Measurements from ENCODE around the gene FIG4. TPM values are rescaled to one million over a fixed set of nuclear protein-coding genes. Genes with fewer than 3 reads are reported as not detected.

Gene FIG4
- total and polyA plus RNA-seq, 4 donors = 10.8 to 20.4 (median 15.5) TPM

DNA sequence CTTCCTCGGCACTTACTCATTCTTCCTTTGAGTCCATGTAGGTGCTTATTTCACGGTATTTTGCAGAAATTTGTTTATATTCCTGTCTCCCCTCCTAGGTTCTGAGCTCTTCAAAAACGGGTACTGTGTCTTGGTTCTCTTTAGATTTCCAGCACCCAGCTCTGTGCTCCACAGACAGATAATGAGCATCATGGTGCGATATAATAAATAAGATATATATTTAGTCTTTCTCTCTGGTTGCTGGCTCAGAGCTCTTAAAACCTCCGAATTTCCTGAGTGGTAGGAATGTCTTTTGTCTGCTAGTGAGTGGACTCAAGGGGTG lies 179.0 kb downstream of the FIG4 start:
- H3K27me3 ChIP-seq (ENCODE audit: control insufficient read depth in 3 of 3, insufficient read depth in 3 of 3, low read length in 2 of 3) = no peaks in the 10 kb centered on the region
- no peaks in the 10 kb centered on the region for H3K36me3 ChIP-seq (ENCODE audit: control insufficient read depth in 4 of 4, insufficient read depth in 4 of 4, low read length in 4 of 4)
- ATAC-seq (ENCODE audit: insufficient read depth, low FRiP score) = no peak
- no peak for DNase-seq
- no peaks in the 10 kb centered on the region for H3K9me3 ChIP-seq (ENCODE audit: control insufficient read depth in 4 of 4, insufficient read depth in 3 of 4, low read length in 3 of 4)
- peaks cover 0 to 9% (median 3%) of the 10 kb centered on the region in 5 donors for H3K4me1 ChIP-seq (ENCODE audit: control insufficient read depth in 5 of 5, insufficient read depth in 5 of 5, low read length in 5 of 5)
- H3K9ac ChIP-seq (ENCODE audit: insufficient read depth in 1 of 2, low read length in 2 of 2) = no peak overlapping the region
- WGBS, 2 donors = 63 to 79% methylated on average over 5 of the region's 5 CpGs
- H3K27ac ChIP-seq (ENCODE audit: low read depth in 1 of 2, low read length in 1 of 2) = no peak overlapping the region
- no peak overlapping the region for H3K4me3 ChIP-seq
- TF ChIP-seq, protein P1, sequence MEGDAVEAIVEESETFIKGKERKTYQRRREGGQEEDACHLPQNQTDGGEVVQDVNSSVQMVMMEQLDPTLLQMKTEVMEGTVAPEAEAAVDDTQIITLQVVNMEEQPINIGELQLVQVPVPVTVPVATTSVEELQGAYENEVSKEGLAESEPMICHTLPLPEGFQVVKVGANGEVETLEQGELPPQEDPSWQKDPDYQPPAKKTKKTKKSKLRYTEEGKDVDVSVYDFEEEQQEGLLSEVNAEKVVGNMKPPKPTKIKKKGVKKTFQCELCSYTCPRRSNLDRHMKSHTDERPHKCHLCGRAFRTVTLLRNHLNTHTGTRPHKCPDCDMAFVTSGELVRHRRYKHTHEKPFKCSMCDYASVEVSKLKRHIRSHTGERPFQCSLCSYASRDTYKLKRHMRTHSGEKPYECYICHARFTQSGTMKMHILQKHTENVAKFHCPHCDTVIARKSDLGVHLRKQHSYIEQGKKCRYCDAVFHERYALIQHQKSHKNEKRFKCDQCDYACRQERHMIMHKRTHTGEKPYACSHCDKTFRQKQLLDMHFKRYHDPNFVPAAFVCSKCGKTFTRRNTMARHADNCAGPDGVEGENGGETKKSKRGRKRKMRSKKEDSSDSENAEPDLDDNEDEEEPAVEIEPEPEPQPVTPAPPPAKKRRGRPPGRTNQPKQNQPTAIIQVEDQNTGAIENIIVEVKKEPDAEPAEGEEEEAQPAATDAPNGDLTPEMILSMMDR (IDR thresholded peaks at IDR 0.05; ENCODE audit: control extremely low read depth, extremely low read depth) = no peak

GRCh38 chr6:109872549-109872948 lies 181.5 kb downstream of the FIG4 start:
- H3K4me3 ChIP-seq = no peak overlapping the region
- H3K9me3 ChIP-seq (ENCODE audit: control insufficient read depth in 4 of 4, insufficient read depth in 3 of 4, low read length in 3 of 4) = no peaks in the 10 kb centered on the region
- 57 to 71% methylated on average over 1 of the region's 1 CpG for WGBS, 2 donors
- TF ChIP-seq, protein P1 (IDR thresholded peaks at IDR 0.05; ENCODE audit: control extremely low read depth, extremely low read depth) = no peak
- peaks cover 0 to 4% (median 3%) of the 10 kb centered on the region in 5 donors for H3K4me1 ChIP-seq (ENCODE audit: control insufficient read depth in 5 of 5, insufficient read depth in 5 of 5, low read length in 5 of 5)
- H3K27me3 ChIP-seq (ENCODE audit: control insufficient read depth in 3 of 3, insufficient read depth in 3 of 3, low read length in 2 of 3) = no peaks in the 10 kb centered on the region
- ATAC-seq (ENCODE audit: insufficient read depth, low FRiP score) = no peak
- no peak overlapping the region for H3K27ac ChIP-seq (ENCODE audit: low read depth in 1 of 2, low read length in 1 of 2)
- H3K36me3 ChIP-seq (ENCODE audit: control insufficient read depth in 4 of 4, insufficient read depth in 4 of 4, low read length in 4 of 4) = no peaks in the 10 kb centered on the region
- DNase-seq = no peak
- H3K9ac ChIP-seq (ENCODE audit: insufficient read depth in 1 of 2, low read length in 2 of 2) = no peak overlapping the region

- no peak for DNase-seq
- H3K36me3 ChIP-seq (ENCODE audit: control insufficient read depth in 4 of 4, insufficient read depth in 4 of 4, low read length in 4 of 4) = no peaks in the 10 kb centered on the region
- peaks cover 0 to 4% (median 0%) of the 10 kb centered on the region in 5 donors for H3K4me1 ChIP-seq (ENCODE audit: control insufficient read depth in 5 of 5, insufficient read depth in 5 of 5, low read length in 5 of 5)
- H3K27me3 ChIP-seq (ENCODE audit: control insufficient read depth in 3 of 3, insufficient read depth in 3 of 3, low read length in 2 of 3) = no peaks in the 10 kb centered on the region
- WGBS, 2 donors = 57 to 75% methylated on average over 4 of the region's 4 CpGs
- H3K4me3 ChIP-seq = no peak overlapping the region
- H3K9me3 ChIP-seq (ENCODE audit: control insufficient read depth in 4 of 4, insufficient read depth in 3 of 4, low read length in 3 of 4) = no peaks in the 10 kb centered on the region
- no peak overlapping the region for H3K27ac ChIP-seq (ENCODE audit: low read depth in 1 of 2, low read length in 1 of 2)
- no peak overlapping the region for H3K9ac ChIP-seq (ENCODE audit: insufficient read depth in 1 of 2, low read length in 2 of 2)
- TF ChIP-seq, protein P1 (IDR thresholded peaks at IDR 0.05; ENCODE audit: control extremely low read depth, extremely low read depth) = no peak
- no peak for ATAC-seq (ENCODE audit: insufficient read depth, low FRiP score)
These were observed 182.0 kb downstream of the FIG4 start for GRCh38 chr6:109872968-109873545.

DNA sequence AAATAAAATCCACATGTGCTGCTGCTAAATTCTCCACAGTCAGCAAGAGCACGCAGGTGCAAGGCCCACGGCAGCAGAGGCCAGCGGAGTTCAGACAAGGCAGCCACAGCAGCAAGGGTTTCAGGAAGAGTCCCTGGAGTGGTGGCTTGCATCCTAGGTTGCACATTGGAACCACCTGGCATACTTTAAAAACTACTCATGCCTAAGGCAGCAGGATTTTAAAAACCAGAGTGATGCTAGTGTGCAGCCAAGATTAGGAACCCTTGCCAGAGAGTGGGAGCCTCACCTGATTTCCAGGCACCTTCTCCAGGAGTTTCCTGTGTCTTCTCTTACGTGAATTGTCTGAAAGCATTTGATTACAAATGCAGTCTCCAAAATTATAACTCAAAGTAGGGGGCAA lies 183.0 kb downstream of the FIG4 start:
- 91 to 98% methylated on average over 4 of the region's 4 CpGs for WGBS, 2 donors
- ATAC-seq (ENCODE audit: insufficient read depth, low FRiP score) = no peak
- DNase-seq = no peak
- Histone ChIP-seq H3K27ac (ENCODE audit: low read depth in 1 of 2, low read length in 1 of 2) (no peak overlapping the region), H3K9me3 (ENCODE audit: control insufficient read depth in 4 of 4, insufficient read depth in 3 of 4, low read length in 3 of 4) (no peaks in the 10 kb centered on the region), H3K4me3 (no peak overlapping the region), H3K27me3 (ENCODE audit: control insufficient read depth in 3 of 3, insufficient read depth in 3 of 3, low read length in 2 of 3) (no peaks in the 10 kb centered on the region), H3K4me1 (ENCODE audit: control insufficient read depth in 5 of 5, insufficient read depth in 5 of 5, low read length in 5 of 5) (peaks cover 0 to 4% (median 0%) of the 10 kb centered on the region in 5 donors), H3K9ac (ENCODE audit: insufficient read depth in 1 of 2, low read length in 2 of 2) (no peak overlapping the region), H3K36me3 (ENCODE audit: control insufficient read depth in 4 of 4, insufficient read depth in 4 of 4, low read length in 4 of 4) (no peaks in the 10 kb centered on the region)
- TF ChIP-seq, protein P1 (IDR thresholded peaks at IDR 0.05; ENCODE audit: control extremely low read depth, extremely low read depth) = no peak

Measured in lung (tissue), 12 donors.